HepG2 (cell line): Measurements from ENCODE around the gene TFAP2E. TPM values are rescaled to one million over a fixed set of nuclear protein-coding genes. Genes with fewer than 3 reads are reported as not detected.
A peak's percentile ranks its signal among the peaks of the same experiment; 100 is the strongest.

Source experiments
- ATAC-seq: fragments of 200-7000 bp; cut with Tn5 transposase; 3 replicates; pipeline ENCODE4 v1.9.1; 2020; ENCODE audit warnings: mild to moderate bottlenecking, moderate library complexity
- BruUV-seq: library from RNA; stranded (reverse); fragments of 400-500 nt; replicated peaks from 2 replicates; lab custom pipeline; 2021; lab: Mats Ljungman, UMichigan
- CTCF ChIA-PET: fragments of 300-600 bp; formaldehyde crosslinking; extraction: SDS; loops from one replicate; lab custom pipeline; 2021; ENCODE audit warnings: low total read pairs, inconsistent platforms, low intra/inter-chr PET ratio; lab: Yijun Ruan, JAX
- POLR2A ChIA-PET: fragments of 350-600 bp; sonication (Branson Sonifier 250); formaldehyde crosslinking; loops from one replicate; lab custom pipeline; 2020; ENCODE audit warnings: antibody characterized with exemption, inconsistent platforms; lab: Yijun Ruan, JAX
- DNase-seq: peaks from one replicate; pipeline ENCODE4 v3.0.0-alpha.2; 2015; ENCODE audit warnings: low spot score
- FAIRE-seq: peaks from 3 replicates; lab custom pipeline; 2011; peaks lifted over from hg19 to GRCh38; lab: Jason Lieb, UNC
- H2AFZ ChIP-seq: one replicate; pipeline ENCODE4 v1.6.1; 2011; ENCODE audit warnings: low read length, inconsistent platforms
- H3K27ac ChIP-seq: fragments of 300-600 bp; 3 replicates; pipeline ENCODE4 v1.8.0; 2011; ENCODE audit warnings: mixed run types, mild to moderate bottlenecking, mixed read lengths, low read length, inconsistent platforms; ENCODE audit not compliant: insufficient read depth; ENCODE audit errors: extremely low read length
- H3K27me3 ChIP-seq, 2 experiments: fragments of 200-600 bp in 1 of 2; 2 replicates in 1 of 2; 3 replicates in 1 of 2; pipeline versions ENCODE4 v1.6.0 to v1.8.0; 2011; ENCODE audit warnings: low read length in 2 of 2, mild to moderate bottlenecking in 2 of 2, moderate library complexity in 2 of 2, inconsistent platforms in 1 of 2; ENCODE audit not compliant: insufficient read depth in 2 of 2, control insufficient read depth in 1 of 2
- H3K36me3 ChIP-seq, 2 experiments: fragments of 200-600 bp in 1 of 2; replicated peaks in 1 of 2; 2 replicates in 1 of 2; 3 replicates in 1 of 2; pipeline versions ENCODE4 v1.5.1 to v1.8.0; 2011; ENCODE audit warnings: low read length in 2 of 2, inconsistent platforms in 1 of 2; ENCODE audit not compliant: insufficient read depth in 2 of 2, control insufficient read depth in 1 of 2
- H3K4me1 ChIP-seq: 2 replicates; pipeline ENCODE4 v1.5.1; 2012; ENCODE audit warnings: low read length, inconsistent platforms; ENCODE audit not compliant: insufficient read depth
- H3K4me2 ChIP-seq: 2 replicates; pipeline ENCODE4 v1.6.0; 2011; ENCODE audit warnings: low read depth, low read length, inconsistent platforms
- H3K4me3 ChIP-seq, 3 experiments: fragments of 200-600 bp in 1 of 3; sonication (generic), shearing (Covaris generic) in 1 of 3; replicated peaks in 1 of 3; 2 replicates each; pipeline ENCODE4 v1.5.1; 2011 to 2016; ENCODE audit warnings: low read length in 3 of 3, inconsistent platforms in 2 of 3, low read depth in 2 of 3, mild to moderate bottlenecking in 2 of 3, control low read depth in 1 of 3, mixed read lengths in 1 of 3; ENCODE audit not compliant: insufficient read depth in 1 of 3
- H3K79me2 ChIP-seq: one replicate; pipeline ENCODE4 v1.6.1; 2011; ENCODE audit warnings: low read length, inconsistent platforms; ENCODE audit not compliant: insufficient read depth
- H3K9ac ChIP-seq: 2 replicates; pipeline ENCODE4 v1.6.0; 2011; ENCODE audit warnings: mild to moderate bottlenecking, low read depth, low read length, inconsistent platforms; ENCODE audit not compliant: insufficient read depth
- H3K9me3 ChIP-seq: 2 replicates; pipeline ENCODE4 v1.5.1; 2012; ENCODE audit warnings: mild to moderate bottlenecking, low read length
- H4K20me1 ChIP-seq: 2 replicates; pipeline ENCODE4 v1.6.0; 2011; ENCODE audit warnings: inconsistent platforms, mild to moderate bottlenecking, low read length, moderate library complexity; ENCODE audit not compliant: insufficient read depth
- ARHGAP35 ChIP-seq: sonication (generic); formaldehyde crosslinking; IDR thresholded peaks from 2 replicates; pipeline ENCODE4 v1.9.0; 2022; ENCODE audit warnings: mild to moderate bottlenecking, inconsistent platforms, moderate library complexity, missing genetic modification reagents, borderline replicate concordance
- CBX2 ChIP-seq, 2 experiments: fragments of 200-600 bp in 1 of 2; sonication (generic); formaldehyde crosslinking in 1 of 2; IDR thresholded peaks; 2 replicates each; pipeline versions ENCODE4 v1.7.0 to v1.8.1; 2018 to 2022; ENCODE audit warnings: low read depth in 2 of 2, low read length in 1 of 2, mild to moderate bottlenecking in 1 of 2, missing genetic modification reagents in 1 of 2
- EP300 ChIP-seq, 3 experiments: sonication (generic) in 1 of 3; formaldehyde crosslinking in 1 of 3; IDR thresholded peaks; 2 replicates each; pipeline versions ENCODE4 v1.5.1 to v1.6.1; 2011 to 2020; ENCODE audit warnings: low read depth in 2 of 3, low read length in 2 of 3, borderline replicate concordance in 1 of 3, improper control_type of control experiment in 1 of 3, mild to moderate bottlenecking in 1 of 3, missing genetic modification reagents in 1 of 3, moderate library complexity in 1 of 3
- FOSL2 ChIP-seq: sonication (generic); formaldehyde crosslinking; IDR thresholded peaks from 2 replicates; pipeline ENCODE4 v1.4.0; 2020; ENCODE audit warnings: missing genetic modification reagents
- KAT2B ChIP-seq: fragments of 150-350 bp; IDR thresholded peaks from 2 replicates; pipeline ENCODE4 v1.6.1; 2014; ENCODE audit warnings: low read depth, low read length, borderline replicate concordance
- NAIF1 ChIP-seq: sonication (generic); formaldehyde crosslinking; IDR thresholded peaks from 2 replicates; pipeline ENCODE4 v1.5.0; 2020; ENCODE audit warnings: mild to moderate bottlenecking, missing genetic modification reagents, borderline replicate concordance
- POLR2G ChIP-seq: fragments of 200-400 bp; formaldehyde crosslinking; IDR thresholded peaks from 2 replicates; pipeline ENCODE4 v1.6.1; 2018; ENCODE audit warnings: mild to moderate bottlenecking, low read depth, low read length, moderate library complexity
- RBFOX2 ChIP-seq: fragments of 200-400 bp; formaldehyde crosslinking; IDR thresholded peaks from 2 replicates; pipeline ENCODE4 v1.6.1; 2017; ENCODE audit warnings: low read depth, mild to moderate bottlenecking, low read length
- SIX4 ChIP-seq: sonication (generic); formaldehyde crosslinking; IDR thresholded peaks from 2 replicates; pipeline ENCODE4 v1.4.0; 2020; ENCODE audit warnings: missing genetic modification reagents
- XBP1 ChIP-seq: sonication (generic); formaldehyde crosslinking; IDR thresholded peaks from 2 replicates; pipeline ENCODE4 v1.5.0; 2020; ENCODE audit warnings: missing genetic modification reagents
- ZBTB38 ChIP-seq: sonication (generic); formaldehyde crosslinking; IDR thresholded peaks from 2 replicates; pipeline ENCODE4 v1.5.1; 2020; ENCODE audit warnings: mild to moderate bottlenecking, missing genetic modification reagents
- ZEB1 ChIP-seq: IDR thresholded peaks from 2 replicates; pipeline ENCODE4 v1.6.1; 2012; ENCODE audit warnings: mild to moderate bottlenecking, low read depth, inconsistent platforms; ENCODE audit not compliant: insufficient replicate concordance
- ZFP82 ChIP-seq: sonication (generic); formaldehyde crosslinking; IDR thresholded peaks from 2 replicates; pipeline ENCODE4 v1.5.1; 2020; ENCODE audit warnings: mild to moderate bottlenecking, missing genetic modification reagents, borderline replicate concordance
- ZNF282 ChIP-seq: fragments of 450-650 bp; IDR thresholded peaks from 2 replicates; pipeline ENCODE4 v1.6.1; 2018; ENCODE audit not compliant: partially characterized antibody
- ZNF451 ChIP-seq: sonication (generic); formaldehyde crosslinking; IDR thresholded peaks from 2 replicates; pipeline ENCODE4 v1.5.0; 2020; ENCODE audit warnings: mild to moderate bottlenecking, missing genetic modification reagents
- ZNF547 ChIP-seq: sonication (generic); formaldehyde crosslinking; IDR thresholded peaks from 2 replicates; pipeline ENCODE4 v1.5.1; 2020; ENCODE audit warnings: mild to moderate bottlenecking, missing genetic modification reagents
- ZNF766 ChIP-seq: sonication (generic); formaldehyde crosslinking; IDR thresholded peaks from 2 replicates; pipeline ENCODE4 v1.5.0; 2020; ENCODE audit warnings: missing genetic modification reagents, borderline replicate concordance
- ZNF780A ChIP-seq: sonication (generic); formaldehyde crosslinking; IDR thresholded peaks from 2 replicates; pipeline ENCODE4 v1.8.0; 2022; ENCODE audit warnings: mild to moderate bottlenecking, missing genetic modification reagents, moderate library complexity
- WGBS: methylation state at CpG from one replicate; pipeline ENCODE4 v1.1.6; 2017; ENCODE audit warnings: low lambda C conversion rate; 5-methylcytosine and 5-hydroxymethylcytosine counted together
- in situ Hi-C: cut with HindIII; loops from 2 replicates; pipeline ENCODE4 v1.10.0; 2017; ENCODE audit warnings: low pct_unique_long_range_greater_than_20kb; ENCODE audit not compliant: extremely low pct_ligation_motif_present
- intact Hi-C: fragments of 100-400 bp; cut with micrococcal nuclease; formaldehyde crosslinking; loops from one replicate; pipeline ENCODE4 v1.10.0; 2022; ENCODE audit not compliant: unreplicated experiment
- polyA plus RNA-seq, 8 experiments: library from polyadenylated mRNA; depleted of rRNA in 3 of 8; stranded (reverse) in 7 of 8; unstranded in 1 of 8; fragments of >200 nt; fragmentation: Illumina TruSeq in 4 of 8; extraction: Trizol in 4 of 8; gene quantifications; 2 replicates each; pipeline versions ENCODE4 v1.2.1 to v1.2.3, GENCODE V29; 2011 to 2016; ENCODE audit warnings: low read depth in 4 of 8, missing spikeins in 1 of 8, mixed read lengths in 1 of 8; ENCODE audit not compliant: insufficient read depth in 1 of 8
- total RNA-seq, 5 experiments: library from RNA; depleted of rRNA; stranded (reverse); fragments of >200 nt; fragmentation: Illumina TruSeq; extraction: Trizol; gene quantifications; 2 replicates each; pipeline ENCODE4 v1.2.3, GENCODE V29; 2016; ENCODE audit warnings: low read depth in 1 of 5
- TF ChIP-seq, protein P1 (sequence below): sonication (generic); formaldehyde crosslinking; IDR thresholded peaks from 2 replicates; pipeline ENCODE4 v1.8.1; 2022; ENCODE audit warnings: low read depth, mild to moderate bottlenecking, missing genetic modification reagents

Gene TFAP2E
- total and polyA plus RNA-seq, 2 of the 13 experiments (the other 11 are each of a cell fraction or from before 2014, with no cell fraction given) = 0.31 to 0.41 TPM

GRCh38 chr1:35556484-35557117 lies 16.5 kb upstream of the TFAP2E start (continued):
- TF ChIP-seq, protein P1, sequence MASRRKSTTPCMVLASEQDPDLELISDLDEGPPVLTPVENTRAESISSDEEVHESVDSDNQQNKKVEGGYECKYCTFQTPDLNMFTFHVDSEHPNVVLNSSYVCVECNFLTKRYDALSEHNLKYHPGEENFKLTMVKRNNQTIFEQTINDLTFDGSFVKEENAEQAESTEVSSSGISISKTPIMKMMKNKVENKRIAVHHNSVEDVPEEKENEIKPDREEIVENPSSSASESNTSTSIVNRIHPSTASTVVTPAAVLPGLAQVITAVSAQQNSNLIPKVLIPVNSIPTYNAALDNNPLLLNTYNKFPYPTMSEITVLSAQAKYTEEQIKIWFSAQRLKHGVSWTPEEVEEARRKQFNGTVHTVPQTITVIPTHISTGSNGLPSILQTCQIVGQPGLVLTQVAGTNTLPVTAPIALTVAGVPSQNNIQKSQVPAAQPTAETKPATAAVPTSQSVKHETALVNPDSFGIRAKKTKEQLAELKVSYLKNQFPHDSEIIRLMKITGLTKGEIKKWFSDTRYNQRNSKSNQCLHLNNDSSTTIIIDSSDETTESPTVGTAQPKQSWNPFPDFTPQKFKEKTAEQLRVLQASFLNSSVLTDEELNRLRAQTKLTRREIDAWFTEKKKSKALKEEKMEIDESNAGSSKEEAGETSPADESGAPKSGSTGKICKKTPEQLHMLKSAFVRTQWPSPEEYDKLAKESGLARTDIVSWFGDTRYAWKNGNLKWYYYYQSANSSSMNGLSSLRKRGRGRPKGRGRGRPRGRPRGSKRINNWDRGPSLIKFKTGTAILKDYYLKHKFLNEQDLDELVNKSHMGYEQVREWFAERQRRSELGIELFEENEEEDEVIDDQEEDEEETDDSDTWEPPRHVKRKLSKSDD (CRISPR knock-in tag) = 0 out of 2 replicates have a peak, but pooled peaks have one; percentile 5
- TF ChIP-seq POLR2G = peak; percentile 49
- TF ChIP-seq FOSL2 = no peak; the same call in 1 of the 2 replicates
- TF ChIP-seq ZFP82 (CRISPR knock-in tag) = 0 out of 2 replicates have a peak, but pooled peaks have one; percentile 49
- TF ChIP-seq ZBTB38 (CRISPR knock-in tag) = no peak
- TF ChIP-seq ZNF766 = peak; percentile 31; the same call in 1 of the 2 replicates
- no peak for TF ChIP-seq ZNF451 (CRISPR knock-in tag)

GRCh38 chr1:35557118-35557610 lies 15.9 kb upstream of the TFAP2E start, which contains the start of gene KIAA0319L:
Gene KIAA0319L (minus strand): TSS chr1:35557403. CDS start chr1:35554491, 2,912 bp downstream.
- Histone ChIP-seq H4K20me1 (peaks cover 14% of the 10 kb centered on the region), H3K4me1 (peaks cover 45% of the 10 kb centered on the region), H3K9me3 (no peaks in the 10 kb centered on the region), H3K9ac (peak within 1 kb of the TSS; percentile 89), H3K4me3 (peak within 1 kb of the TSS; percentile 67 to 84 (median 82)), H3K4me2 (peak within 1 kb of the TSS; percentile 92), H3K36me3 (peaks cover 6 to 25% of the 10 kb centered on the region in 2 experiments; a peak in 4 of 5 replicates), H3K79me2 (peaks cover 22% of the 10 kb centered on the region), H2AFZ (no peak within 1 kb of the TSS), H3K27me3 (no peaks in the 10 kb centered on the region), H3K27ac (peak within 1 kb of the TSS; percentile 98)
- intact Hi-C loops = no loop called here
- POLR2A ChIA-PET = interaction anchor here (0.7 to 2.4 kb wide), 12 partner anchors 10 to 697 kb away, joined by 3 to 25 read pairs (median 4); partner anchors contain the start of genes CLSPN, SFPQ, SMIM12 and TFAP2E
- CTCF ChIA-PET = no interaction called here
- FAIRE-seq = peak; percentile 48
- in situ Hi-C loops = loop anchor here (10.0 kb wide), 1 partner anchor 362 kb away; the partner anchor contains the start of gene SFPQ
- no TSS peak for BruUV-seq
- peak; percentile 87 for ATAC-seq
- peak; percentile 60 for DNase-seq
- whole genome bisulfite sequencing = no CpG with 5 or more reads among the region's 39 CpGs
- TF ChIP-seq ZNF780A (CRISPR knock-in tag) = no peak
- TF ChIP-seq ZNF547 = no peak; the same call in 1 of the 2 replicates
- TF ChIP-seq SIX4 (CRISPR knock-in tag) = peak; percentile 68
- TF ChIP-seq ZNF282 = no peak
- TF ChIP-seq ZEB1 = no peak
- no peak for TF ChIP-seq EP300 (IDR thresholded peaks at IDR 0.05; ENCODE audit: low read depth in 2 of 2, low read length in 2 of 2)
- TF ChIP-seq EP300 (CRISPR knock-in tag; IDR thresholded peaks at IDR 0.05; ENCODE audit: borderline replicate concordance) = no peak; the same call in 1 of the 2 replicates
- peak; percentile 45; the same call in 1 of the 2 replicates for TF ChIP-seq NAIF1 (CRISPR knock-in tag)
- TF ChIP-seq ARHGAP35 (CRISPR knock-in tag) = no peak
- no peak for TF ChIP-seq CBX2 (IDR thresholded peaks at IDR 0.05; ENCODE audit: low read depth, low read length)
- no peak for TF ChIP-seq CBX2 (CRISPR knock-in tag; IDR thresholded peaks at IDR 0.05; ENCODE audit: low read depth)
- no peak for TF ChIP-seq KAT2B
- peak; percentile 96 for TF ChIP-seq RBFOX2
- no peak for TF ChIP-seq XBP1 (CRISPR knock-in tag)
